Muscle of leg (tissue), 11 donors: ENCODE results near the gene NDUFA3. TPM values are rescaled to one million over a fixed set of nuclear protein-coding genes. Genes with fewer than 3 reads are reported as not detected.

Experiments used
- DNase-seq: peaks from one replicate; pipeline ENCODE4 v3.0.0; 2013
- H3K27ac ChIP-seq: one replicate; pipeline ENCODE4 v1.5.1; 2013; ENCODE audit warnings: mild to moderate bottlenecking, low read length, control low read depth
- H3K27me3 ChIP-seq: one replicate; pipeline ENCODE4 v1.6.1; 2013; ENCODE audit warnings: low read length; ENCODE audit not compliant: control insufficient read depth, insufficient read depth
- H3K36me3 ChIP-seq: one replicate; pipeline ENCODE4 v1.6.1; 2013; ENCODE audit warnings: low read length; ENCODE audit not compliant: control insufficient read depth, insufficient read depth
- H3K4me1 ChIP-seq: one replicate; pipeline ENCODE4 v1.6.1; 2013; ENCODE audit warnings: low read length; ENCODE audit not compliant: control insufficient read depth, insufficient read depth
- H3K4me3 ChIP-seq: one replicate; pipeline ENCODE4 v1.5.1; 2013; ENCODE audit warnings: low read length, control low read depth
- H3K9me3 ChIP-seq: replicated peaks from 2 replicates; pipeline ENCODE4 v1.6.1; 2013; ENCODE audit warnings: low read depth, low read length; ENCODE audit not compliant: control insufficient read depth
- WGBS: methylation state at CpG from one replicate; pipeline ENCODE4 v1.1.5; 2013; ENCODE audit warnings: missing lambda C conversion rate; ENCODE audit not compliant: insufficient coverage; 5-methylcytosine and 5-hydroxymethylcytosine counted together
- polyA plus RNA-seq, 8 donors: library from polyadenylated mRNA; unstranded; fragments of 120-200 nt; gene quantifications; one replicate each; pipeline versions ENCODE4 v1.2.1 to v1.2.3, GENCODE V29; 2013; ENCODE audit warnings: inconsistent platforms in 1 of 8, low replicate concordance in 1 of 8; ENCODE audit not compliant: insufficient read length in 8 of 8, insufficient read depth in 1 of 8
- total RNA-seq: library from RNA; stranded (reverse); fragments of 120-200 nt; gene quantifications from one replicate; pipeline ENCODE4 v1.2.4, GENCODE V29; 2013

Gene NDUFA3
- total and polyA plus RNA-seq, 9 donors: 89.3 to 167 (median 106) TPM

GRCh38 chr19:54123682-54124081, 21.0 kb downstream of the NDUFA3 start:
- Histone ChIP-seq H3K27ac (no peak overlapping the region), H3K36me3 (peaks cover 85% of the 10 kb centered on the region), H3K4me1 (no peaks in the 10 kb centered on the region), H3K9me3 (no peaks in the 10 kb centered on the region), H3K27me3 (no peaks in the 10 kb centered on the region), H3K4me3 (no peak overlapping the region)
- DNase-seq: no peak
- whole genome bisulfite sequencing: 88% methylated on average over 15 of the region's 17 CpGs

DNA sequence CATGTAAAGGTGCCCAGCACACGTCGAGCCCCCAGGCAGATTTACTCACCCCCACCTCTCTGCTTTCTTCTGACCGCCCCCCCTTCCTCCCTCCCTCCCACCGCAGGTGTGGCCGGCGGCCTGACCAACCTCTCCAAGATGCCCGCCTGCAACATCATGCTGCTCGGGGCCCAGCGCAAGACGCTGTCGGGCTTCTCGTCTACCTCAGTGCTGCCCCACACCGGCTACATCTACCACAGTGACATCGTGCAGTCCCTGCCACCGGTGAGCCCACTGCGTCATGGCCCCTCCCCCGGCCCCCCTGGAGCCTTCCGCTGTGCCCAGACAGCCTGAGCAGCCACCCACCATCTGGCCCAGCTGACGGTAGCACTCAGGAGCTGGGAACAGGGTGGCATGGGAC, 21.7 kb downstream of the NDUFA3 start:
- H3K27me3 ChIP-seq: no peaks in the 10 kb centered on the region
- no peak overlapping the region for H3K4me3 ChIP-seq
- H3K9me3 ChIP-seq: no peaks in the 10 kb centered on the region
- DNase-seq: no peak
- peaks cover 91% of the 10 kb centered on the region for H3K36me3 ChIP-seq
- WGBS: 91% methylated on average over 19 of the region's 19 CpGs
- H3K27ac ChIP-seq: no peak overlapping the region
- H3K4me1 ChIP-seq: no peaks in the 10 kb centered on the region

DNA sequence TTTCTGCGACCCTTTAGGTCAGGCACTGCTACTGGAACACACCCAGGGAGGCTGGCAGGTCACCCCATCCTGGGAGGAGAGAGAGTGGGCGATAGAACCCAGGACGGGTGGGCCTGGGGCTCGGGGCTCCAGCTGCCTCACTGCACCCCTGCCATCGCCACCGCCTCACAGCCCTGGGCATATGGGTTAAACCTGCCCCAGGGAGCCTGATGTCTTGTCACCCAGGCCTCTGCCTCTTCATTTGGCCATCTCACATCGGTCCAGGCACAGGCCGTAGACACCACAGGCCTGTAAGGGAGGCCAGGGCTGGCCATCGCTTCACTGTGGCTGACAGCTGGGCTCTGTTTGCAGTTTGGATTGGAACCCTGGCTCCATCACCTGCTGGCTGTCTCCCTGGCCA, 23.1 kb downstream of the NDUFA3 start:
- WGBS: 89% methylated on average over 9 of the region's 9 CpGs
- no peaks in the 10 kb centered on the region for H3K9me3 ChIP-seq
- H3K4me3 ChIP-seq: no peak overlapping the region
- H3K4me1 ChIP-seq: no peaks in the 10 kb centered on the region
- no peak for DNase-seq
- peaks cover 83% of the 10 kb centered on the region for H3K36me3 ChIP-seq
- no peak overlapping the region for H3K27ac ChIP-seq
- H3K27me3 ChIP-seq: no peaks in the 10 kb centered on the region

GRCh38 chr19:54127688-54128440, 25.2 kb downstream of the NDUFA3 start:
- H3K4me3 ChIP-seq: no peak overlapping the region
- peaks cover 76% of the 10 kb centered on the region for H3K36me3 ChIP-seq
- H3K27ac ChIP-seq: no peak overlapping the region
- no peaks in the 10 kb centered on the region for H3K9me3 ChIP-seq
- WGBS: 93% methylated on average over 32 of the region's 44 CpGs
- H3K27me3 ChIP-seq: no peaks in the 10 kb centered on the region
- no peak for DNase-seq
- no peaks in the 10 kb centered on the region for H3K4me1 ChIP-seq

- WGBS: 83% methylated on average over 20 of the region's 20 CpGs
These were observed 25.7 kb downstream of the NDUFA3 start for GRCh38 chr19:54128441-54128725.

DNA sequence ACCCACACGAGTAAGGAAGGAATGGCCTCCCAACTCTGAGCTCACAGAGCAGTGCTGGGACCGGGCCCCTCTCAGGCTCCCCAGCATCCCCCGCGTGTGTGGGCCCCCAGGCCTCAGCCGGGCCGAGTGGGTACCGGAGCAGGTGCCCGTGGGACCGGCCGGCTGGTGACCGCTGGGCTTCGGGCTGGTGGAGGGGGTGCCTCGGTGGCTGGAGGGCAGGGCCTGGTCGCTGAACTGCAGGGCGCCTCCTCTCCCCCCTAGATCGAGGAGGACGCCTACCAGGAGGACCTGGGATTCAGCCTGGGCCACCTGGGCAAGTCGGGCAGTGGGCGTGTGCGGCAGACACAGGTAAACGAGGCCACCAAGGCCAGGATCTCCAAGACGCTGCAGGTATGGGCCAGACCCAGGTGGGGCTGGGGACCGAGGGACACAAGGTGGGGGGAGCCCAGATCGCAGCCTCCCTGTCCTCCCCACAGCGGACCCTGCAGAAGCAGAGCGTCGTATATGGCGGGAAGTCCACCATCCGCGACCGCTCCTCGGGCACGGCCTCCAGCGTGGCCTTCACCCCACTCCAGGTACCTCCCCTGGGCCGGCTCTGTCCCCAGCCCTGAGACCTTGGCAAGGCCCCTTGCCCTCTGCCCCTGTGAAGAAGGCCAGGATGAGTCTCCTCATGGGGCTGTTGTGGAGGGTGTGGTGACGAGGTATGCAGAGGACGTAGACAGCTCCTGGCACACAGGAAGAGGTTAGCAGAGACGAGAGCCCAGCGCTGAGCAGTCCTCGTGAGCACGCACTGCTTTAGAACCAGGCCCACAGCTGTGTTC, 26.4 kb downstream of the NDUFA3 start:
- no peak for DNase-seq
- Histone ChIP-seq H3K4me1 (no peaks in the 10 kb centered on the region), H3K36me3 (peaks cover 64% of the 10 kb centered on the region), H3K27ac (no peak overlapping the region), H3K9me3 (no peaks in the 10 kb centered on the region), H3K27me3 (no peaks in the 10 kb centered on the region), H3K4me3 (no peak overlapping the region)
- WGBS: 93% methylated on average over 38 of the region's 41 CpGs

More at GRCh38 chr19:54128441-54128725, 25.7 kb downstream of the NDUFA3 start:
- Histone ChIP-seq H3K27me3 (no peaks in the 10 kb centered on the region), H3K4me1 (no peaks in the 10 kb centered on the region), H3K27ac (no peak overlapping the region), H3K4me3 (no peak overlapping the region), H3K36me3 (peaks cover 71% of the 10 kb centered on the region), H3K9me3 (no peaks in the 10 kb centered on the region)
- no peak for DNase-seq

- no peaks in the 10 kb centered on the region for H3K9me3 ChIP-seq
- 93% methylated on average over 20 of the region's 20 CpGs for WGBS
- no peak for DNase-seq
- H3K27ac ChIP-seq: no peak overlapping the region
- H3K36me3 ChIP-seq: peaks cover 58% of the 10 kb centered on the region
- H3K4me1 ChIP-seq: no peaks in the 10 kb centered on the region
- H3K27me3 ChIP-seq: no peaks in the 10 kb centered on the region
- no peak overlapping the region for H3K4me3 ChIP-seq
These were observed 27.0 kb downstream of the NDUFA3 start for GRCh38 chr19:54129617-54129996.

DNA sequence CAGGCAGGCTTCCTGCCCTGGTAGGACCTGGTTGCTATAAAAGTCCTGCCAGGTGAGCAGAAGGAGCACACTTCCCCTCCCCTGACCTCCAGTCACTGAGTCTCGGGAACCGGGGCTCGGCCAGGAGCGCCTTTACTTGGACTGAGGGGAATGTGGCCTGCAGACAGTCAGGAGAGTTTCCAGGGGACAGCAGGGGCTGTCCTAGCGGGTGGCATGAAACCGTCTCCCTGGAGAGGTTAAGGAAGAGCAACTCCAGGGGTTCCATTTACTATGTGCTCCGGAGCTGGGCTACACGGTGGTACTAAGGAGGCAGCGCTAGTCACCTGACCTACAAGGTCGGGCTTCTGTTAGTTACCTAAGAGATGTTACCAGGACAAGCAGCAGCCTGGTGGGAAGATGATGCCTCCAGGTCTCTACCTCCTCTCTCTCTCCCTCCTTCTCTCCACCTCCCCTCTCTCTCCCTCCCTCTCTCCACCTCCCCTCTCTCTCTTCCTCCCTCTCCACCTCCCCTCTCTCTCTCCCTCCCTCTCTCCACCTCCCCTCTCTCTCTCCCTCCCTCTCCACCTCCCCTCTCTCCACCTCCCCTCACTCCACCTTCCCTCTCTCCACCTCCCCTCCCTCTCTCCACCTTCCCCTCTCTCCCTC, 30.8 kb downstream of the NDUFA3 start:
- Histone ChIP-seq H3K36me3 (peaks cover 26% of the 10 kb centered on the region), H3K27me3 (no peaks in the 10 kb centered on the region), H3K4me1 (peaks cover 10% of the 10 kb centered on the region), H3K9me3 (no peaks in the 10 kb centered on the region), H3K27ac (no peak overlapping the region), H3K4me3 (no peak overlapping the region)
- 62% methylated on average over 5 of the region's 10 CpGs for WGBS
- DNase-seq: peak; percentile 89

GRCh38 chr19:54133957-54134590, 31.4 kb downstream of the NDUFA3 start:
- H3K4me1 ChIP-seq: peaks cover 16% of the 10 kb centered on the region
- no peaks in the 10 kb centered on the region for H3K27me3 ChIP-seq
- H3K4me3 ChIP-seq: no peak overlapping the region
- DNase-seq: no peak
- H3K9me3 ChIP-seq: no peaks in the 10 kb centered on the region
- WGBS: 70% methylated on average over 2 of the region's 2 CpGs
- no peak overlapping the region for H3K27ac ChIP-seq
- H3K36me3 ChIP-seq: peaks cover 20% of the 10 kb centered on the region
